Gastrocnemius medialis (tissue), 4 donors: ENCODE data around the gene SSBP4. TPM values are rescaled to one million over a fixed set of nuclear protein-coding genes. Genes with fewer than 3 reads are reported as not detected.

Experiments used
- ATAC-seq, 2 donors: fragments of 150-250 bp; one replicate each; pipeline ENCODE4 v1.9.1; 2016
- DNase-seq, 2 donors: peaks; one replicate each; pipeline ENCODE4 v3.0.0-alpha.2; 2019
- H3K27ac ChIP-seq, 4 donors: fragments of 200-600 bp; sonication (generic); 1 replicate in 1 of 4; 2 replicates in 3 of 4; pipeline ENCODE4 v1.5.1; 2016 to 2018; ENCODE audit warnings: mild to moderate bottlenecking in 2 of 4, moderate library complexity in 1 of 4
- H3K27me3 ChIP-seq, 3 donors: fragments of 200-600 bp; sonication (generic) in 2 of 3; 1 replicate in 1 of 3; 2 replicates in 2 of 3; pipeline versions ENCODE4 v1.5.1 to v1.6.0; 2016 to 2019; ENCODE audit warnings: mild to moderate bottlenecking in 1 of 3, moderate library complexity in 1 of 3
- H3K36me3 ChIP-seq, 2 donors: fragments of 200-600 bp; sonication (generic) in 1 of 2; one replicate each; pipeline ENCODE4 v1.5.1; 2017 to 2018
- H3K4me1 ChIP-seq, 2 donors: fragments of 200-600 bp; sonication (generic) in 1 of 2; one replicate each; pipeline ENCODE4 v1.5.1; 2016 to 2017; ENCODE audit warnings: mild to moderate bottlenecking in 2 of 2
- H3K4me3 ChIP-seq, 4 donors: fragments of 200-600 bp; sonication (generic) in 3 of 4; 1 replicate in 1 of 4; 2 replicates in 3 of 4; pipeline ENCODE4 v1.5.1; 2016 to 2019; ENCODE audit warnings: mild to moderate bottlenecking in 2 of 4
- H3K9me3 ChIP-seq, 3 donors: fragments of 200-600 bp; sonication (generic) in 2 of 3; 1 replicate in 1 of 3; 2 replicates in 2 of 3; pipeline ENCODE4 v1.5.1; 2016 to 2019
- POLR2A ChIP-seq, 2 donors: fragments of 450-650 bp; IDR thresholded peaks; one replicate each; pipeline ENCODE4 v1.6.1; 2017; ENCODE audit warnings: antibody characterized with exemption in 2 of 2, mild to moderate bottlenecking in 2 of 2, moderate library complexity in 2 of 2
- in situ Hi-C, 4 donors: fragments of 200-750 bp; cut with MboI; loops; one replicate each; pipeline versions ENCODE4 v1.15.0 to v1.8.0; 2017; ENCODE audit warnings: low sequenced_read_pairs in 4 of 4
- intact Hi-C: fragments of 100-400 bp; cut with DNase I; formaldehyde crosslinking; loops from one replicate; pipeline ENCODE4 v1.15.1; 2023; ENCODE audit warnings: low total_unique reads
- total RNA-seq, 4 donors: library from RNA; depleted of rRNA; stranded (reverse); fragments of >200 nt; gene quantifications; one replicate each; pipeline versions ENCODE4 v1.1.0 to v1.2.3, GENCODE V29; 2016
- TF ChIP-seq, protein P1 (sequence below), 5 experiments: fragments of 450-650 bp in 3 of 5; fragments of 200-600 bp in 2 of 5; sonication (generic) in 2 of 5; IDR thresholded peaks in 4 of 5; conservative IDR thresholded peaks in 1 of 5; 1 replicate in 4 of 5; 2 replicates in 1 of 5; pipeline ENCODE4 v1.5.1; 2016 to 2019; ENCODE audit warnings: antibody characterized with exemption in 5 of 5, mild to moderate bottlenecking in 3 of 5, moderate library complexity in 3 of 5

SSBP4 gene
- total RNA-seq, 4 donors from 2014 or later = 24.7 to 65.2 (median 44.1) TPM

GRCh38 chr19:18436671-18437490 lies 17.7 kb downstream of the SSBP4 start:
- no peaks in the 10 kb centered on the region for H3K9me3 ChIP-seq
- peak overlapping the region; percentile 50 to 63 (median 58) for H3K4me3 ChIP-seq
- H3K27ac ChIP-seq = peak overlapping the region; percentile 13 to 67 (median 62)
- H3K36me3 ChIP-seq = no peaks in the 10 kb centered on the region
- peak; percentile 12 to 30 for ATAC-seq
- in situ Hi-C loops (no loop called here), intact Hi-C loops (no loop called here)
- no peak for TF ChIP-seq POLR2A (IDR thresholded peaks at IDR 0.05)
- TF ChIP-seq, protein P1, sequence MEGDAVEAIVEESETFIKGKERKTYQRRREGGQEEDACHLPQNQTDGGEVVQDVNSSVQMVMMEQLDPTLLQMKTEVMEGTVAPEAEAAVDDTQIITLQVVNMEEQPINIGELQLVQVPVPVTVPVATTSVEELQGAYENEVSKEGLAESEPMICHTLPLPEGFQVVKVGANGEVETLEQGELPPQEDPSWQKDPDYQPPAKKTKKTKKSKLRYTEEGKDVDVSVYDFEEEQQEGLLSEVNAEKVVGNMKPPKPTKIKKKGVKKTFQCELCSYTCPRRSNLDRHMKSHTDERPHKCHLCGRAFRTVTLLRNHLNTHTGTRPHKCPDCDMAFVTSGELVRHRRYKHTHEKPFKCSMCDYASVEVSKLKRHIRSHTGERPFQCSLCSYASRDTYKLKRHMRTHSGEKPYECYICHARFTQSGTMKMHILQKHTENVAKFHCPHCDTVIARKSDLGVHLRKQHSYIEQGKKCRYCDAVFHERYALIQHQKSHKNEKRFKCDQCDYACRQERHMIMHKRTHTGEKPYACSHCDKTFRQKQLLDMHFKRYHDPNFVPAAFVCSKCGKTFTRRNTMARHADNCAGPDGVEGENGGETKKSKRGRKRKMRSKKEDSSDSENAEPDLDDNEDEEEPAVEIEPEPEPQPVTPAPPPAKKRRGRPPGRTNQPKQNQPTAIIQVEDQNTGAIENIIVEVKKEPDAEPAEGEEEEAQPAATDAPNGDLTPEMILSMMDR (IDR thresholded peaks at IDR 0.05 in 4 of 5, conservative IDR thresholded peaks at IDR 0.05 in 1 of 5) = peak in 1 of 5 experiments; percentile 15
- H3K4me1 ChIP-seq = peaks cover 7 to 19% of the 10 kb centered on the region in 2 donors
- peak in 1 of 2 donors; percentile 43 for DNase-seq
- peaks cover 13 to 19% (median 19%) of the 10 kb centered on the region in 3 donors for H3K27me3 ChIP-seq

DNA sequence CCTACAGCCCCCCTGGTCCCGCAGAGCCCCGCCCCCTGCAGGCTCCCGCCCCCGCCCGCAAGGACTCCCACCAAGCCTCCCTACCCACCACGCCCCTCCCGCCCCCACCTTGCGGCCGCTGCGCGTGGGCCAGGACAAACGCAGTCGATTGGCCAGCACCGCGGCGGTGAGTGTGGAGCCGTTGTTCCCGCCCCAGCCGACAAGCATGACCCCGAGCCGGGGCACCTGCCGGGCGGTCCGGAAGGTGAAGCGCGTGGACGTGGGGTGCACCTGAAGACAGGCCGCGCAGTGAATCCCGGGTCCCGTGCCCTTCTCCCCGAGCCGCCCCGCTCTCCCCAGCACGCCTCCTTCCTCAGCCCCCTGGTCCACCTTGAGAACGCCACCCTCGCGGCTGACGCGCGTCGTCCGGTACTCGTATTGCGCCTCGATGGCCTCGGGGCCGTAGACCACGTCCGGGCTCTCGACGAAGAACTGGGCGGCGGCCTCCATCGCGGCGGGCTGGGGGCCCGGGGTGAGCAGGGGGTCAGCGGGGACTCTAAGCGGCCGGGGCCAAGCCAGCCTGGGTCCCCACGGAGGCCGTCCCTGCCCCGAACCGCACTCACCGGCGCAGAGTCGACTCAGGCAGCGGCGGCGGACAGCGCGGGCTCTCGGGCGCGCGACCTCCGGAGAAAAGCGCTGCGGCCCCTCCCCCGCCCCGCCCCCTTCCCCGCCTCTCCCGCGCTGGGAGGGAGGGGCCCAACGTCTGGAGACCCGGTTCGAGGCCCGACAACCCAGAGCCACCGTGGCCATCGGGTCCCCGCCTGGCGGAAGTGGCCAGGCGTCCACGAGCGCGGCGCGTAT lies 18.5 kb downstream of the SSBP4 start, which contains the start of gene ISYNA1:
Gene ISYNA1, minus strand, starts transcription at position 643 of the 840 bp plus-strand sequence. Its CDS starts 154 bp downstream, at position 489.
- H3K27ac ChIP-seq = peak within 1 kb of the TSS; percentile 53 to 79 (median 70)
- intact Hi-C loops = no loop called here
- peaks cover 7 to 19% of the 10 kb centered on the region in 2 donors for H3K4me1 ChIP-seq
- peak in 1 of 2 donors; percentile 28 for TF ChIP-seq POLR2A (IDR thresholded peaks at IDR 0.05)
- TF ChIP-seq, protein P1 (IDR thresholded peaks at IDR 0.05 in 4 of 5, conservative IDR thresholded peaks at IDR 0.05 in 1 of 5) = peak in 1 of 5 experiments; percentile 6
- peaks cover 13 to 19% (median 19%) of the 10 kb centered on the region in 3 donors for H3K27me3 ChIP-seq
- in situ Hi-C loops = no loop called here
- H3K9me3 ChIP-seq = no peaks in the 10 kb centered on the region
- ATAC-seq (peak in 1 of 2 donors; percentile 12), DNase-seq (no peak)
- H3K4me3 ChIP-seq = peak within 1 kb of the TSS; percentile 50 to 63 (median 58)
- peaks cover 0 to 3% of the 10 kb centered on the region in 2 donors for H3K36me3 ChIP-seq

DNA sequence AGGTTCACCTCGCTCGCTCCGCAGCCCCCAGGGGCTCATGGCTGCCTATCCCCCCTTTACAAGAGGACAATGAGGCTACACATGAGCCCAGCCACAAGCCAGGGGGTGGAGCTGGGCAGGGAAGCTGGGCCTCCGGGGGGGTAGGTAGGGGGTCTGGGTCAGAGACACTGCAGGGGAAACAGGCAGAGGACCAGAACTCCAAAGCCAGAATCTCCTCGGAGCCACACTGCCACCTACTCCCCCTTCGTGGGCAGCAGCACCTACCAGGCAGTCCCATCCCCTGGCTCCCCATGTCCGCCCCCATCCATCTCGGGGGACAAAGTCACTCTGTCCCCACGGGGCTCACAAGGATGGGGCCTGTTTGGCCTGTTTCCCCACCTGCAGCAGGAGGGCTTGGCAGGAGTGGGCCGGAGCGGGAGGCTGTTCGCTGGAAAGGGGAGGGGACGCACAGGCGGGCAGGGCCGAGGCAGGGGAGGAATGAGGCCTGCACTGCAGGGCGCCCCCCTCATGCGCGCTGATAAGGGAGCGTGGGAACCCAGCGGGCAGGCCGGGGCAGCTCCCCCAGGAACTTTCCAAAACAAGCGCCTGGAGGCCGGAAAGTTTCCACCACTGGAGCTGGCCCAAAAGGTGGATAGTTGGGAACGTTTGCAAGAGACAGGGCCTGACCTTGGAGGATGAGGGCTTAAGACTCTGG lies 19.3 kb downstream of the SSBP4 start:
- peak overlapping the region; percentile 53 to 79 (median 70) for H3K27ac ChIP-seq
- H3K4me1 ChIP-seq = peaks cover 7 to 14% of the 10 kb centered on the region in 2 donors
- peaks cover 13 to 19% (median 13%) of the 10 kb centered on the region in 3 donors for H3K27me3 ChIP-seq
- H3K9me3 ChIP-seq = no peaks in the 10 kb centered on the region
- in situ Hi-C loops = no loop called here
- no peak for TF ChIP-seq POLR2A (IDR thresholded peaks at IDR 0.05)
- TF ChIP-seq, protein P1 (IDR thresholded peaks at IDR 0.05 in 4 of 5, conservative IDR thresholded peaks at IDR 0.05 in 1 of 5) = no peak
- peak in 1 of 2 donors; percentile 7 for ATAC-seq
- peak overlapping the region; percentile 50 to 63 (median 58) for H3K4me3 ChIP-seq
- H3K36me3 ChIP-seq = peaks cover 0 to 7% of the 10 kb centered on the region in 2 donors
- no peak for DNase-seq
- intact Hi-C loops = no loop called here
